Measurements from ENCODE around the gene INPPL1. TPM values are rescaled to one million over a fixed set of nuclear protein-coding genes. Genes with fewer than 3 reads are reported as not detected.

Gene INPPL1
- total RNA-seq, 1 experiment from 2014 or later = 203 TPM

GRCh38 chr11:72221386-72222075, 3.0 kb upstream of the INPPL1 start:
- Mint-ChIP-seq H3K4me1 (ENCODE audit: low read depth, unreplicated experiment) (peaks cover 20% of the 10 kb centered on the region), H3K9me3 (ENCODE audit: low read depth, unreplicated experiment) (no peaks in the 10 kb centered on the region), H3K27ac (ENCODE audit: unreplicated experiment) (no peak overlapping the region), H3K27me3 (ENCODE audit: unreplicated experiment) (peaks cover 26% of the 10 kb centered on the region), H3K36me3 (ENCODE audit: insufficient read depth, unreplicated experiment) (peaks cover 34% of the 10 kb centered on the region), H3K4me3 (ENCODE audit: low read depth, unreplicated experiment) (no peak overlapping the region)
- intact Hi-C loops (cut with micrococcal nuclease; ENCODE audit: unreplicated experiment) = loop anchor here (10.0 kb wide), 1 partner anchor 193 kb away; no protein-coding TSS in a partner anchor
- no TSS peak for BruUV-seq (replicated peaks)
- no peak for DNase-seq
- CTCF ChIA-PET = no interaction called here
- TF ChIP-seq CTCF (IDR thresholded peaks at IDR 0.05; ENCODE audit: unreplicated experiment) = no peak

GRCh38 chr11:72222106-72222891, 2.3 kb upstream of the INPPL1 start:
- BruUV-seq (replicated peaks) = no TSS peak
- CTCF ChIA-PET = interaction anchor here (0.7 to 1.6 kb wide), 3 partner anchors 14 to 209 kb away, joined by 3 to 7 read pairs (median 4); no protein-coding TSS in a partner anchor

GRCh38 chr11:72222907-72223614, 1.5 kb upstream of the INPPL1 start:
- Mint-ChIP-seq H3K9me3 (ENCODE audit: low read depth, unreplicated experiment) (no peaks in the 10 kb centered on the region), H3K36me3 (ENCODE audit: insufficient read depth, unreplicated experiment) (peaks cover 34% of the 10 kb centered on the region), H3K27ac (ENCODE audit: unreplicated experiment) (peak overlapping the region; percentile 33), H3K4me3 (ENCODE audit: low read depth, unreplicated experiment) (peak overlapping the region; percentile 73), H3K27me3 (ENCODE audit: unreplicated experiment) (peaks cover 10% of the 10 kb centered on the region), H3K4me1 (ENCODE audit: low read depth, unreplicated experiment) (peaks cover 20% of the 10 kb centered on the region)
- peak; percentile 95 for DNase-seq
- TF ChIP-seq CTCF (IDR thresholded peaks at IDR 0.05; ENCODE audit: unreplicated experiment) = peak; percentile 29
- intact Hi-C loops (cut with micrococcal nuclease; ENCODE audit: unreplicated experiment) = loop anchor here (10.0 kb wide), 1 partner anchor 192 kb away; no protein-coding TSS in a partner anchor
- no TSS peak for BruUV-seq (replicated peaks)
- CTCF ChIA-PET = interaction anchor here (0.7 to 1.6 kb wide), 5 partner anchors 13 to 208 kb away, joined by 3 to 7 read pairs (median 4); no protein-coding TSS in a partner anchor

More at GRCh38 chr11:72222106-72222891, 2.3 kb upstream of the INPPL1 start:
- Mint-ChIP-seq H3K4me1 (ENCODE audit: low read depth, unreplicated experiment) (peaks cover 20% of the 10 kb centered on the region), H3K27ac (ENCODE audit: unreplicated experiment) (no peak overlapping the region), H3K4me3 (ENCODE audit: low read depth, unreplicated experiment) (peak overlapping the region; percentile 73), H3K36me3 (ENCODE audit: insufficient read depth, unreplicated experiment) (peaks cover 34% of the 10 kb centered on the region), H3K9me3 (ENCODE audit: low read depth, unreplicated experiment) (no peaks in the 10 kb centered on the region), H3K27me3 (ENCODE audit: unreplicated experiment) (peaks cover 18% of the 10 kb centered on the region)
- DNase-seq = no peak
- TF ChIP-seq CTCF (IDR thresholded peaks at IDR 0.05; ENCODE audit: unreplicated experiment) = no peak
- intact Hi-C loops (cut with micrococcal nuclease; ENCODE audit: unreplicated experiment) = loop anchor here (10.0 kb wide), 1 partner anchor 193 kb away; no protein-coding TSS in a partner anchor
